Measurements from ENCODE around the gene LRRC47.

GRCh38 chr1:3774276-3774945 is 21.9 kb downstream of the LRRC47 start:
- TF ChIP-seq CTCF (IDR thresholded peaks at IDR 0.05) (no peak), POLR2A (IDR thresholded peaks at IDR 0.05) (no peak)
